GM18868 (cell line): ENCODE results near the gene HLA-DOA.

Source experiments
- ATAC-seq: cut with Tn5 transposase; IDR thresholded peaks from one replicate; pipeline ENCODE4 v1.9.1; 2021; ENCODE audit warnings: mild to moderate bottlenecking, moderate library complexity; ENCODE audit not compliant: unreplicated experiment

Gene HLA-DOA

DNA sequence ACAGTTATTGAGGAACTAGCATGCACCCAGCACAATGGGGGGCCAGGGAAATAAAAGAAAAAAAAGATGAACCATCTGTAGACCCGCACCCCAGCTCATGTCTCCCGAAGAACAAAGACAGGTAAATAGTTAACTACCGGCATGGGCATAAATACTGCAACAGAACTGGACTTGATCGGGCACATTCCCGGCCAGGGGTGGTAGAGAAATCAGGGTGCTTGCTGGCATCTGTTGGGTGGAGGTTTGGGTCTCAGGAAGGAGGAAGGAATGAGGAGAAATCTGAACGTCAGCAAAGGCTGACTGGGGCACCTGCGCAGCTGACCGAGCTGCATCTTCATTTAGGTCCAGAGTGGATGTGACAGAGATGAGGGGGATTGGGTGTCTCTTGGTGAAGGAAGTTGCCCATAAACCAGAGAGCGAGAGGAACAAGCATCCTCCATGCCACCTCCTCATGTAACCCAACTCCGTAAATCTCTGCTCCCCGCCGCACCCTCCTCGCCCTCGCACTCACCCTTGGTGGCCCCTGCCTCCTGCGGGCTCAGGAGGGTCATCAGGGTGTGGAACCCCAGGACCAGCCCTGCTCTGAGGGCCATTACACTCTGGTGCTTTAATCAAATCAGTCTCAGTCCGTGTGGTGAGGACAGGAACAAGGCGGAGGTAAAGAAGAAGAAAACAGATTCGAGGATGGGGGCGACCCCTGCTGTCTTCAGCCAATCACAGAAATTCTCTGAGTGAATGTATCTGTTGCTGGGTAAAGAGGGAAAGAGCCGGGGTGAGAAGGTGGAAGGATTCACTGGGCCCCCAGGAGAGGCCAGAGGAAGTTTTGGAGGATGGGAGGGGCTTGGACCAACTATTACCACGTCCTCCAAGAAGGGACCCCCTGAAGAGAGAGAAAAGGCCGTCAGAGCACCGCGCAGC is at the start of gene HLA-DOA:
Gene HLA-DOA, minus strand, starts transcription at position 648 of the 918 bp plus-strand sequence.
- peak; percentile 91 for ATAC-seq

GRCh38 chr6:33057222-33058150 is 48.1 kb upstream of the HLA-DOA start:
- ATAC-seq = no peak

GRCh38 chr6:33053230-33053629 is 43.8 kb upstream of the HLA-DOA start:
- no peak for ATAC-seq

DNA sequence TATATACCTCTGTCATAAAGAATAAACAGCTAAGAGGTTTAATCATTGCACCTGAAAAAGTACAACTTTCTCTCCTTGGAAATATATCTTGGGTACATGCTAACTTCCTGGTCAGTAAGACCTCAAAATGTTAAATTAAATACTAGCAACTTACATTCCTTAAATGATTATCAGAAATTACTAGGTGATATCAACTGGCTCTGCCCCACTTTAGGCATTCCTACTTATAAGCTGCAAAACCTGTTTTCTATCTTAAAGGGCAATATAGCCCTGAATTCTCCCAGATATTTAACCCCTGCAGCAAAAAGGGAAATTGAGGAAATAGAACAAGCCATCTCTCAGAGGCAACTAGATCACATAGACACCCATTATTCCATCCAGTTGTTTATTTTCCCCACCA is 43.2 kb upstream of the HLA-DOA start:
- no peak for ATAC-seq

- ATAC-seq = no peak
Measured at GRCh38 chr6:33050014-33050810, 40.8 kb upstream of the HLA-DOA start.

GRCh38 chr6:33049323-33050013 is 40.1 kb upstream of the HLA-DOA start:
- no peak for ATAC-seq

GRCh38 chr6:33040157-33040556 is 30.8 kb upstream of the HLA-DOA start:
- ATAC-seq = no peak

GRCh38 chr6:33036535-33036934 is 27.1 kb upstream of the HLA-DOA start:
- no peak for ATAC-seq

- ATAC-seq = no peak
Measured at GRCh38 chr6:33034554-33034953, 25.2 kb upstream of the HLA-DOA start.

- ATAC-seq = no peak
Measured at GRCh38 chr6:33030245-33030644, 20.9 kb upstream of the HLA-DOA start.

DNA sequence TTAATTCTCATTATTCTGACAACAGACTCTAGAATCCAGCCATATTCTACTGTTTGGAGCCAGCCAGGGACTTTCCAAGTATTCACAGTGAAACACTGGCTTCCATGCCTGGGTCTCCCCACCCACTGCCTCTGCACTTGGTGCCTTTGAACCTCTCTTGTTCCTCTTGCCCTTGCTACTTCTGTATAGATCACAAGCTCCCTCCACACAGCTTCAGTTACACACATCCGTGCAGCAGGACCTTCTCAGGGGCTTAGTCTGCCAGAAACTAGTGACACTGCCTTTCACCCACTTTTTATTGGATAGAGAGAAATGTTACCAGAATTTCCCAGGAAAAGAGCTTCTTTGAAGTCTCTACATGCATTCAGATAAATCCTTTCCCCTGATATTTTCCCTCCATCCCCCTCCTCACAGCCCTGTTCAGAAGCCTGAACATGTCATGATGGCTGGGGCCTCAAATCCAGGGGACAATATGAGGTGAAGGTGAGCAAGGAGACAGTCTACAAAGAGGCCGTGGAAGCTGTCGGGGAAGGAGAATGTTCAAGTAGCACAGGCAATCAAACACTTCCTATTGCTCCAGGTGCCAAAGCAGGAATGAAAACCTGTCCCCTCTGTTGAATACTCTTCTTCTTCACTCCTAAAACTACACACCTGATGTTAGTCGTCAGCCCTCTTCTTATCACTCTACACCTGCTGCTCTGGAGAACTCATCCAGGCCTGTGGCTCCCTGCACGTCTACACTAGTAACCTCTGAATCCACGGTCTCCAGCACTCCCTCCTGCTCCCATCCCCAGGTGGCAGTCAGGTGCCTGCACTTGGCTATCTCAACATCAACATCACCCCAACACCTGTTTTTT is 20.2 kb upstream of the HLA-DOA start:
- ATAC-seq = peak; percentile 77

- ATAC-seq = no peak
Measured at GRCh38 chr6:33028220-33028849, 18.9 kb upstream of the HLA-DOA start.

DNA sequence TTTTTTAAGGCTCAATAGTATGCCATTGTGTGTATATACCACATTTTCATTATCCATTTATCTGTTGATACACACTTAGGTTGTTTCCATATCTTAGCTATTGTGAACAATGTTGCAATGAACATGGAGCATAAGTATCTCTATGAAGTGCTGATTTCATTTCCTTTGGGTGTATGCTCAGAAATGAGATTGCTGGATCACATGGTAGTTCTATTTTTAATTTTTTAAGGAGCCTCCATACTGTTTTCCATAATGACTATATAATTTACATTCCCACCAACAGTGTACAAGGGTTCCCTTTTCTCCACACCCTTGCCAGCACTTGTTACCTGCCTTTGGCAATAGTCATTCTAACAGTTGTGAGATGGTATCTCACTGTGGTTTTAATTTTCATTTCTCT is 15.1 kb upstream of the HLA-DOA start:
- ATAC-seq = no peak

- no peak for ATAC-seq
Measured at GRCh38 chr6:33023536-33023935, 14.1 kb upstream of the HLA-DOA start.

DNA sequence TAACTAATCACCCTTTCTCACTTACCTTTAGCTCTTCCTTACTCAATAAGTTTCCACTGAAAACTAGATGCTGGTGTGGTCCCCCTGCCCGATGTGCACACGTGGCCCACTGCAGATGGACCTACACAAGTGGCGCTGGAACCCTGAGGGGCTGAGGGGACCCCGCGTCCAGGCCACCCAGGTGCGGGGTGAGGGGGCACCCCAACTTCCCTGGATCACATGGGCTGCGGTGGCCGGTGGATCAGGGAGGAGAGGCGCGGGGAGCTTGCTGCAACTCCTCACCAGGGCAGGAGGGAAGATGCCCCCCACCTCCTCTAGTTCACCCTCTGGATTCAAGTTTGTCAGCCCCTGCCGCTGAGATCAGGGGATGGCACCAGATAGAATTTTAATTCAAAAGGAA is 12.5 kb upstream of the HLA-DOA start:
- no peak for ATAC-seq

GRCh38 chr6:33019372-33019771 is 10.0 kb upstream of the HLA-DOA start:
- ATAC-seq = no peak

DNA sequence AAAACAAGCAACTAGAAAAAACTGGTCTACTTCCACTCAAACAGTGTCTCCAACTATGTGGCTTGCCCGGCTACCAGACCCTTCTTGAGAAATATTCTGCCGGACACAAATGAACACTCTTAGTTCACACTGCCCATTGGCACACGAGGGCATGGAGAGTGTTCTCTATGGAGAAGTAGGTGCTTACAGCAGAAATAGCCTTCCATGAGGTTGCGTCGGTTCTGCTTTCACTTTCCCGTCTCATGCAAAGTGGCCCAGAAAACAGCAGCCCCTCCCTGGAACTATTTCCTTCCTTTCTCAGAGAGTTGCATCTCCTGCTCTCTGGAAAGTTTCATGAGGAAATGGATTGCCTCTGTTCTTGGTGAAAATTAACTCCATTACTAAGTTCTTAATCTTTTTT is 9.5 kb upstream of the HLA-DOA start:
- peak; percentile 69 for ATAC-seq

DNA sequence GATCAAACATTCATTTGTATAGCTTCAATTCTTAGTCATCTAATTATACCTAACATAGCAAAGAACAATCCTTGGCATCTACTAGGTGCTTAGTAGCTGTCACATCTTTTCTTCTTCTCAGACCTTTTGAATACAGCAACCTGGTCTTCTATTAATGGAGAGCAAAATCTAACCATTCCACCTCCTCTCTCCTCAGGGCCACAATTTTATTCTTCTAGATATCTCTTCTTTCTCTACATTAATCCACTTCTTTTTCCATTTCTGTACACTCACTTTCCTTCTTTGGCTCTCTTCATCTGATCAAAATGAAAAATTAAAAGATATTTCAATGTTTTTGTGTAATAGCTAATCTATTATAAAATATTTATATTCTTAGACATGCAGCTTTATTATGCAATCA is 9.0 kb upstream of the HLA-DOA start:
- ATAC-seq = no peak
